Astrocyte (in vitro differentiated cells and primary cell): ENCODE results near the gene RNF123.

Experiments used
- CTCF ChIP-seq: IDR thresholded peaks from 2 replicates; pipeline ENCODE4 v1.5.1; 2011; ENCODE audit warnings: low read depth, mild to moderate bottlenecking, inconsistent platforms, low read length, moderate library complexity; ENCODE audit not compliant: insufficient read depth
- EZH2 ChIP-seq: IDR thresholded peaks from 2 replicates; pipeline ENCODE4 v1.6.1; 2012; ENCODE audit warnings: mild to moderate bottlenecking, low read length, inconsistent platforms; ENCODE audit not compliant: insufficient read depth

GRCh38 chr3:49653621-49654020, 35.7 kb upstream of the RNF123 start:
- TF ChIP-seq CTCF, result no peak
- no peak for TF ChIP-seq EZH2
